ENCODE data around the gene NOP9.

GRCh38 chr14:24338843-24339242 lies 39.2 kb downstream of the NOP9 start:
- TF ChIP-seq CTCF (IDR thresholded peaks at IDR 0.05) (no peak), EZH2 (IDR thresholded peaks at IDR 0.05) (no peak), EZH2phosphoT487 (IDR thresholded peaks at IDR 0.05) (no peak)
